HCT116 (cell line): ENCODE results near the gene POSTN. TPM values are rescaled to one million over a fixed set of nuclear protein-coding genes. Genes with fewer than 3 reads are reported as not detected.

ENCODE experiments used
- ATAC-seq: fragments of 200-7000 bp; cut with Tn5 transposase; 2 replicates; pipeline ENCODE4 v1.9.1; 2020; ENCODE audit warnings: mild to moderate bottlenecking, moderate library complexity
- BruUV-seq: library from RNA; stranded (reverse); fragments of 400-500 nt; replicated peaks from 2 replicates; lab custom pipeline; 2021; lab: Mats Ljungman, UMichigan
- CTCF ChIA-PET: fragments of 300-600 bp; sonication (Branson Sonifier 250); formaldehyde crosslinking; loops from one replicate; lab custom pipeline; 2021; ENCODE audit warnings: antibody characterized with exemption; lab: Charles Lee
- POLR2A ChIA-PET: fragments of 300-600, 350-600 bp; sonication (Branson Sonifier 250); formaldehyde crosslinking; loops from one replicate; lab custom pipeline; 2021; ENCODE audit warnings: antibody characterized with exemption; lab: Charles Lee
- RAD21 ChIA-PET, 2 experiments: fragments of 300-600 bp; sonication (Branson Sonifier 250); formaldehyde crosslinking; loops; one replicate each; lab custom pipeline; 2023; ENCODE audit warnings: low total read pairs in 2 of 2; ENCODE audit not compliant: uncharacterized antibody in 2 of 2, unreplicated experiment in 2 of 2, low non-redundant PET in 1 of 2; lab: Charles Lee
- DNase-seq: peaks from one replicate; pipeline ENCODE4 v3.0.0-alpha.2; 2010; ENCODE audit warnings: low read depth, low spot score
- H2AFZ ChIP-seq: fragments of 200-600 bp; shearing (Covaris generic), sonication (generic); 2 replicates; pipeline ENCODE4 v1.6.1; 2017; ENCODE audit warnings: low read depth, mixed run types, mixed read lengths, antibody characterized with exemption, low read length; ENCODE audit not compliant: poor library complexity, severe bottlenecking
- H3K27ac ChIP-seq: 2 replicates; pipeline ENCODE4 v1.5.1; 2012; ENCODE audit warnings: low read depth, low read length
- H3K27me3 ChIP-seq: fragments of 200-600 bp; sonication (generic); 2 replicates; pipeline ENCODE4 v1.6.1; 2016; ENCODE audit warnings: mixed run types, low read length, mixed read lengths; ENCODE audit not compliant: insufficient read depth
- H3K36me3 ChIP-seq, 2 experiments: fragments of 200-500 bp in 1 of 2; fragments of 200-600 bp in 1 of 2; sonication (Bioruptor generic) in 1 of 2; sonication (generic) in 1 of 2; 2 replicates each; pipeline versions ENCODE4 v1.5.1 to v1.6.1; 2014 to 2016; ENCODE audit warnings: low read length in 2 of 2, inconsistent platforms in 1 of 2, mixed read lengths in 1 of 2, mixed run types in 1 of 2; ENCODE audit not compliant: insufficient read depth in 2 of 2, control insufficient read depth in 1 of 2
- H3K4me1 ChIP-seq, 2 experiments: fragments of 200-600 bp in 1 of 2; sonication (generic) in 1 of 2; 2 replicates each; pipeline versions ENCODE4 v1.5.1 to v1.6.1; 2012 to 2017; ENCODE audit warnings: low read length in 2 of 2, inconsistent platforms in 1 of 2, mild to moderate bottlenecking in 1 of 2, mixed read lengths in 1 of 2, mixed run types in 1 of 2, moderate library complexity in 1 of 2; ENCODE audit not compliant: insufficient read depth in 2 of 2, control insufficient read depth in 1 of 2
- H3K4me2 ChIP-seq: fragments of 200-600 bp; sonication (generic); 2 replicates; pipeline ENCODE4 v1.6.1; 2017; ENCODE audit warnings: mixed run types, low read length, mixed read lengths
- H3K4me3 ChIP-seq, 2 experiments: fragments of 200-600 bp in 1 of 2; sonication (generic) in 1 of 2; replicated peaks in 1 of 2; 2 replicates each; pipeline ENCODE4 v1.5.1; 2011 to 2016; ENCODE audit warnings: low read length in 2 of 2, control low read depth in 1 of 2, low read depth in 1 of 2, mild to moderate bottlenecking in 1 of 2, mixed read lengths in 1 of 2, mixed run types in 1 of 2
- H3K79me2 ChIP-seq: fragments of 200-600 bp; sonication (generic); 2 replicates; pipeline ENCODE4 v1.6.1; 2017; ENCODE audit warnings: mild to moderate bottlenecking, mixed run types, low read length, moderate library complexity, mixed read lengths; ENCODE audit not compliant: insufficient read depth
- H3K9ac ChIP-seq: fragments of 200-600 bp; sonication (generic); 2 replicates; pipeline ENCODE4 v1.6.1; 2016; ENCODE audit warnings: low read length, mixed read lengths
- H3K9me2 ChIP-seq: fragments of 200-600 bp; sonication (generic), shearing (Covaris generic); 2 replicates; pipeline ENCODE4 v1.6.1; 2017; ENCODE audit warnings: mixed run types, mild to moderate bottlenecking, moderate library complexity; ENCODE audit not compliant: insufficient read depth
- H3K9me3 ChIP-seq, 2 experiments: fragments of 200-500 bp in 1 of 2; fragments of 200-600 bp in 1 of 2; sonication (Bioruptor generic) in 1 of 2; sonication (generic) in 1 of 2; 2 replicates each; pipeline ENCODE4 v1.6.1; 2014 to 2017; ENCODE audit warnings: low read length in 2 of 2, mixed read lengths in 2 of 2, inconsistent platforms in 1 of 2, low read depth in 1 of 2, mild to moderate bottlenecking in 1 of 2, mixed run types in 1 of 2, moderate library complexity in 1 of 2; ENCODE audit not compliant: control insufficient read depth in 1 of 2, insufficient read depth in 1 of 2
- H4K20me1 ChIP-seq: fragments of 200-600 bp; sonication (generic), shearing (Covaris generic); 2 replicates; pipeline ENCODE4 v1.6.1; 2017; ENCODE audit warnings: mixed run types, mild to moderate bottlenecking, moderate library complexity; ENCODE audit not compliant: insufficient read depth
- CEBPB ChIP-seq: IDR thresholded peaks from 2 replicates; pipeline ENCODE4 v1.6.1; 2012; ENCODE audit warnings: low read depth
- EGR1 ChIP-seq: IDR thresholded peaks from 2 replicates; pipeline ENCODE4 v1.6.1; 2012; ENCODE audit warnings: low read depth
- ELF1 ChIP-seq: IDR thresholded peaks from 2 replicates; pipeline ENCODE4 v1.6.1; 2012; ENCODE audit warnings: low read depth, borderline replicate concordance
- EZH2phosphoT487 ChIP-seq: fragments of 200-600 bp; IDR thresholded peaks from 2 replicates; pipeline ENCODE4 v1.6.1; 2018; ENCODE audit warnings: antibody characterized with exemption, borderline replicate concordance
- POLR2AphosphoS5 ChIP-seq: IDR thresholded peaks from 2 replicates; pipeline ENCODE4 v1.6.1; 2011; ENCODE audit warnings: mild to moderate bottlenecking, low read depth, low read length, moderate library complexity
- RAD21 ChIP-seq: IDR thresholded peaks from 2 replicates; pipeline ENCODE4 v1.6.1; 2012; ENCODE audit warnings: low read depth, mild to moderate bottlenecking
- SP1 ChIP-seq: IDR thresholded peaks from 2 replicates; pipeline ENCODE4 v1.6.1; 2012; ENCODE audit warnings: low read depth
- SRF ChIP-seq: IDR thresholded peaks from 2 replicates; pipeline ENCODE4 v1.6.1; 2012; ENCODE audit warnings: low read depth
- ZNF274 ChIP-seq: fragments of 200-500 bp; sonication (Bioruptor generic); IDR thresholded peaks from 2 replicates; pipeline ENCODE4 v1.6.1; 2014; ENCODE audit warnings: mild to moderate bottlenecking, low read depth, low read length, inconsistent platforms
- intact Hi-C: fragments of 100-400 bp; cut with micrococcal nuclease; formaldehyde crosslinking; loops from 2 replicates; pipeline ENCODE4 v1.10.0; 2022
- total RNA-seq: library from RNA; stranded (reverse); gene quantifications from one replicate; pipeline ENCODE4 v1.2.1, GENCODE V29; 2021; ENCODE audit not compliant: unreplicated experiment
- TF ChIP-seq, protein P1 (sequence below), 3 experiments: fragments of 200-600 bp in 1 of 3; sonication (generic) in 1 of 3; IDR thresholded peaks in 2 of 3; conservative IDR thresholded peaks in 1 of 3; 2 replicates each; pipeline ENCODE4 v1.5.1; 2012 to 2017; ENCODE audit warnings: low read depth in 2 of 3, low read length in 2 of 3, antibody characterized with exemption in 1 of 3, borderline replicate concordance in 1 of 3, control low read depth in 1 of 3, mild to moderate bottlenecking in 1 of 3, mixed read lengths in 1 of 3, mixed run types in 1 of 3, moderate library complexity in 1 of 3; ENCODE audit not compliant: insufficient read depth in 1 of 3
- TF ChIP-seq, protein P2 (sequence below): IDR thresholded peaks from 2 replicates; pipeline ENCODE4 v1.6.1; 2012
- TF ChIP-seq, protein P3 (sequence below): IDR thresholded peaks from 2 replicates; pipeline ENCODE4 v1.6.1; 2012; ENCODE audit warnings: low read depth
- TF ChIP-seq, protein P4 (sequence below): IDR thresholded peaks from 2 replicates; pipeline ENCODE4 v1.6.1; 2011; ENCODE audit warnings: mild to moderate bottlenecking, low read length, moderate library complexity; ENCODE audit not compliant: insufficient replicate concordance; ENCODE audit errors: extremely low read depth
- TF ChIP-seq, protein P5 (sequence below): IDR thresholded peaks from 2 replicates; pipeline ENCODE4 v1.6.1; 2012

The POSTN gene
- total RNA-seq, 1 experiment from 2014 or later, result not detected

DNA sequence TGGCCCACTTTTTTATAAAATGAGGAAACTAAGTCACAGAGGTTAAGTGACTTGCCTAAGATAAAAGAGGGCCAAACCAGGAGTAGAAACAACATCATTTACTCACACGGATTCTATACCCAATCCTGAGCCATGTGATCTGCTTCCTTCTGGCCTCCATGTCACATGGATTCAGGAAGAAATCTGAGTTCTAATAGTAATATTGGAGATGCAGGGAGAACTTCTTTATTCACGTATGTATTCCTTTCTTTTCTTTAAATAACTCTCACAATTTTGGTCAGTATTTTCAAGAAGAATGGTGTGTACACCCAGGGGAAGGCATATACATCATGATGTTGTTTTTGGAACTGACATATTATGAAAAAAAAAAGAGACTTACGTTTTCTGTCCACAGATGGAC is 1.8 kb downstream of the POSTN start:
- ATAC-seq (no peak), DNase-seq (no peak)
- intact Hi-C loops, result no loop called here
- no peaks in the 10 kb centered on the region for H3K27me3 ChIP-seq
- no peak overlapping the region for H2AFZ ChIP-seq
- no peaks in the 10 kb centered on the region for H3K79me2 ChIP-seq
- no peak overlapping the region for H3K27ac ChIP-seq
- ChIA-PET RAD21 (no interaction called here), POLR2A (no interaction called here), CTCF (no interaction called here)
- no peak overlapping the region for H3K4me3 ChIP-seq
- TF ChIP-seq, protein P1, sequence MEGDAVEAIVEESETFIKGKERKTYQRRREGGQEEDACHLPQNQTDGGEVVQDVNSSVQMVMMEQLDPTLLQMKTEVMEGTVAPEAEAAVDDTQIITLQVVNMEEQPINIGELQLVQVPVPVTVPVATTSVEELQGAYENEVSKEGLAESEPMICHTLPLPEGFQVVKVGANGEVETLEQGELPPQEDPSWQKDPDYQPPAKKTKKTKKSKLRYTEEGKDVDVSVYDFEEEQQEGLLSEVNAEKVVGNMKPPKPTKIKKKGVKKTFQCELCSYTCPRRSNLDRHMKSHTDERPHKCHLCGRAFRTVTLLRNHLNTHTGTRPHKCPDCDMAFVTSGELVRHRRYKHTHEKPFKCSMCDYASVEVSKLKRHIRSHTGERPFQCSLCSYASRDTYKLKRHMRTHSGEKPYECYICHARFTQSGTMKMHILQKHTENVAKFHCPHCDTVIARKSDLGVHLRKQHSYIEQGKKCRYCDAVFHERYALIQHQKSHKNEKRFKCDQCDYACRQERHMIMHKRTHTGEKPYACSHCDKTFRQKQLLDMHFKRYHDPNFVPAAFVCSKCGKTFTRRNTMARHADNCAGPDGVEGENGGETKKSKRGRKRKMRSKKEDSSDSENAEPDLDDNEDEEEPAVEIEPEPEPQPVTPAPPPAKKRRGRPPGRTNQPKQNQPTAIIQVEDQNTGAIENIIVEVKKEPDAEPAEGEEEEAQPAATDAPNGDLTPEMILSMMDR (IDR thresholded peaks at IDR 0.05 in 2 of 3, conservative IDR thresholded peaks at IDR 0.05 in 1 of 3; ENCODE audit: borderline replicate concordance in 1 of 3, insufficient read depth in 1 of 3, low read depth in 2 of 3, low read length in 2 of 3), result no peak
- TF ChIP-seq SRF (no peak), EGR1 (no peak), EZH2phosphoT487 (no peak), POLR2AphosphoS5 (no peak), ELF1 (no peak), ZNF274 (no peak), CEBPB (no peak), RAD21 (no peak), SP1 (no peak)
- TF ChIP-seq, protein P2, sequence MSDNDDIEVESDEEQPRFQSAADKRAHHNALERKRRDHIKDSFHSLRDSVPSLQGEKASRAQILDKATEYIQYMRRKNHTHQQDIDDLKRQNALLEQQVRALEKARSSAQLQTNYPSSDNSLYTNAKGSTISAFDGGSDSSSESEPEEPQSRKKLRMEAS, result no peak
- TF ChIP-seq, protein P3, sequence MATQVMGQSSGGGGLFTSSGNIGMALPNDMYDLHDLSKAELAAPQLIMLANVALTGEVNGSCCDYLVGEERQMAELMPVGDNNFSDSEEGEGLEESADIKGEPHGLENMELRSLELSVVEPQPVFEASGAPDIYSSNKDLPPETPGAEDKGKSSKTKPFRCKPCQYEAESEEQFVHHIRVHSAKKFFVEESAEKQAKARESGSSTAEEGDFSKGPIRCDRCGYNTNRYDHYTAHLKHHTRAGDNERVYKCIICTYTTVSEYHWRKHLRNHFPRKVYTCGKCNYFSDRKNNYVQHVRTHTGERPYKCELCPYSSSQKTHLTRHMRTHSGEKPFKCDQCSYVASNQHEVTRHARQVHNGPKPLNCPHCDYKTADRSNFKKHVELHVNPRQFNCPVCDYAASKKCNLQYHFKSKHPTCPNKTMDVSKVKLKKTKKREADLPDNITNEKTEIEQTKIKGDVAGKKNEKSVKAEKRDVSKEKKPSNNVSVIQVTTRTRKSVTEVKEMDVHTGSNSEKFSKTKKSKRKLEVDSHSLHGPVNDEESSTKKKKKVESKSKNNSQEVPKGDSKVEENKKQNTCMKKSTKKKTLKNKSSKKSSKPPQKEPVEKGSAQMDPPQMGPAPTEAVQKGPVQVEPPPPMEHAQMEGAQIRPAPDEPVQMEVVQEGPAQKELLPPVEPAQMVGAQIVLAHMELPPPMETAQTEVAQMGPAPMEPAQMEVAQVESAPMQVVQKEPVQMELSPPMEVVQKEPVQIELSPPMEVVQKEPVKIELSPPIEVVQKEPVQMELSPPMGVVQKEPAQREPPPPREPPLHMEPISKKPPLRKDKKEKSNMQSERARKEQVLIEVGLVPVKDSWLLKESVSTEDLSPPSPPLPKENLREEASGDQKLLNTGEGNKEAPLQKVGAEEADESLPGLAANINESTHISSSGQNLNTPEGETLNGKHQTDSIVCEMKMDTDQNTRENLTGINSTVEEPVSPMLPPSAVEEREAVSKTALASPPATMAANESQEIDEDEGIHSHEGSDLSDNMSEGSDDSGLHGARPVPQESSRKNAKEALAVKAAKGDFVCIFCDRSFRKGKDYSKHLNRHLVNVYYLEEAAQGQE, result no peak
- TF ChIP-seq, protein P4, sequence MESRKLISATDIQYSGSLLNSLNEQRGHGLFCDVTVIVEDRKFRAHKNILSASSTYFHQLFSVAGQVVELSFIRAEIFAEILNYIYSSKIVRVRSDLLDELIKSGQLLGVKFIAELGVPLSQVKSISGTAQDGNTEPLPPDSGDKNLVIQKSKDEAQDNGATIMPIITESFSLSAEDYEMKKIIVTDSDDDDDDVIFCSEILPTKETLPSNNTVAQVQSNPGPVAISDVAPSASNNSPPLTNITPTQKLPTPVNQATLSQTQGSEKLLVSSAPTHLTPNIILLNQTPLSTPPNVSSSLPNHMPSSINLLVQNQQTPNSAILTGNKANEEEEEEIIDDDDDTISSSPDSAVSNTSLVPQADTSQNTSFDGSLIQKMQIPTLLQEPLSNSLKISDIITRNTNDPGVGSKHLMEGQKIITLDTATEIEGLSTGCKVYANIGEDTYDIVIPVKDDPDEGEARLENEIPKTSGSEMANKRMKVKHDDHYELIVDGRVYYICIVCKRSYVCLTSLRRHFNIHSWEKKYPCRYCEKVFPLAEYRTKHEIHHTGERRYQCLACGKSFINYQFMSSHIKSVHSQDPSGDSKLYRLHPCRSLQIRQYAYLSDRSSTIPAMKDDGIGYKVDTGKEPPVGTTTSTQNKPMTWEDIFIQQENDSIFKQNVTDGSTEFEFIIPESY, result no peak
- TF ChIP-seq, protein P5, sequence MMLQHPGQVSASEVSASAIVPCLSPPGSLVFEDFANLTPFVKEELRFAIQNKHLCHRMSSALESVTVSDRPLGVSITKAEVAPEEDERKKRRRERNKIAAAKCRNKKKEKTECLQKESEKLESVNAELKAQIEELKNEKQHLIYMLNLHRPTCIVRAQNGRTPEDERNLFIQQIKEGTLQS, result no peak
- BruUV-seq, result no TSS peak
- no peak overlapping the region for H3K4me2 ChIP-seq
- no peaks in the 10 kb centered on the region for H4K20me1 ChIP-seq
- no peaks in the 10 kb centered on the region for H3K9me2 ChIP-seq
- no peak overlapping the region for H3K9ac ChIP-seq
- no peaks in the 10 kb centered on the region for H3K4me1 ChIP-seq
- H3K9me3 ChIP-seq, result peaks cover 7 to 18% of the 10 kb centered on the region in 2 experiments; a peak in 2 of 4 replicates
- H3K36me3 ChIP-seq, result no peaks in the 10 kb centered on the region
